ENCODE measurements around the gene CREG1.
"Not testable (repeated sequence)": the region's sequence is repeated elsewhere in the genome, so short reads cannot be mapped to it uniquely, and the experiment has no call there.

CREG1 gene

DNA sequence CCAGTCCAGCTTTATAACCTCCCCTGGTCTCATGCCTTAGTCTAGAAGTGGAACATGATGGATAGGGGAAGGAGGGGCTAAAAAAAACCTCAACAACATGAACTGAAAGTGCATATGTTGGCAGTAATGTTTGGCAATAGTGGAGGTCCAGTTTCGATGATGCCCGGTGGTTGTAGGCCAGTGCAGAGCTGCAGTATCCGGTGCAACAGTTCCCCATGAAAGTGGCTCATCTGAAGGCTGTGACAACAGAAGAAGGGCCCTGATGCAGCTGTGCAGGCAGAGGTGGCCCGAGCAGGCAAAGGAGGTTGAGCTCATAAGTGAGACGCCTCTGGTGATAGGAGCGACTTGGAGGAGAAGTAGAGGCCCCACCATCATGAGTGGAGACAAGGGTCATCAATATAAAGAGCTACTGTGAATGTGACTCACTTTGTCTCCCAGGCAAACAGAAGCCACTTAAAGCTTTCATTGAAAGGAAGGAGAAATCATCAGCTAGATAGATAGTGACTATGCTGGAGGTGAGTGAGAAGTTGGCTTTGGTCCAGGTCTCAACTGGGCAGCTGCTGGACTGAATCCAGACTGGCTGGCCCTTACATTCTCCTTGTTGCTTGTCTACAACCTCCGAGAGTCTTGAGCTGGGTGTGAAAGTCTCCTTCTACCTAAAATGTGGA is 10.2 kb upstream of the CREG1 start:
- DNase-seq: peak; percentile 84

DNA sequence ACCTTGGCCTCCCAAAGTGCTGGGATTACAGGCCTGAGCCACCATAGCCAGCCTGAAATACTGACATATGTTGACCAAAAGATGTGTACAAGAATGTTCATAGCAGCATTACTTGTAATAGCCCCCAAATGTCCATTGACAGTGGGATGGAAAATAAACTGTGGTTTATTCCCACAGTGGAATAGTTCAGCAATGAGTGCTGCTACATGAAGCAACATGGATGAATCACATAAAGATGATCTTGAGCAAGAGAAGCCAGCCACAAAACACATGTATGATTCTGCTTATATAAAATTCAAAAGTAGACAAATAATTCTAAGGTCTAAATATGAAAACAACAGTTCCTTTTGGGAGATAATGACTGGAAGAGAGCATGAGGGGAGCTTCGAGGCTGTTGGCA is 9.1 kb upstream of the CREG1 start:
- DNase-seq: peak; percentile 54 to 66

DNA sequence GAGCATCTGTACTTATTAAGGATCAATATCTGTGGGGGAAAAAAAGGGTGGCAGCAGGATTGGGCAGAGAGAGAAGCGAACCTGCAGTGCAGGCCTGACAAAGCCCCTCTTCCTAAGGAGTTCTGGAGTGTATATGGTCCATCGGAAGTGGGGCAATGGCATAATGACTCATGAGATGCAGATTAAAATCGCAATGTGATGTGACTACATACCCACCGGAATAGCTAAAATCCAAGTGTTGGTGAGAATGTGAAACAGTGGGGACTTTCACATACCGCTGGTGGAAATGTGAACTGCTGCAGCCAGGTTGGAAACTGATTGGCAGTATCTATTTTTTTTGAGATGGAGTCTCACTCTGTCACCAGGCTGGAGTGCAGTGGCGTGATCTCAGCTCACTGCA is 8.2 kb upstream of the CREG1 start:
- DNase-seq: no peak

DNA sequence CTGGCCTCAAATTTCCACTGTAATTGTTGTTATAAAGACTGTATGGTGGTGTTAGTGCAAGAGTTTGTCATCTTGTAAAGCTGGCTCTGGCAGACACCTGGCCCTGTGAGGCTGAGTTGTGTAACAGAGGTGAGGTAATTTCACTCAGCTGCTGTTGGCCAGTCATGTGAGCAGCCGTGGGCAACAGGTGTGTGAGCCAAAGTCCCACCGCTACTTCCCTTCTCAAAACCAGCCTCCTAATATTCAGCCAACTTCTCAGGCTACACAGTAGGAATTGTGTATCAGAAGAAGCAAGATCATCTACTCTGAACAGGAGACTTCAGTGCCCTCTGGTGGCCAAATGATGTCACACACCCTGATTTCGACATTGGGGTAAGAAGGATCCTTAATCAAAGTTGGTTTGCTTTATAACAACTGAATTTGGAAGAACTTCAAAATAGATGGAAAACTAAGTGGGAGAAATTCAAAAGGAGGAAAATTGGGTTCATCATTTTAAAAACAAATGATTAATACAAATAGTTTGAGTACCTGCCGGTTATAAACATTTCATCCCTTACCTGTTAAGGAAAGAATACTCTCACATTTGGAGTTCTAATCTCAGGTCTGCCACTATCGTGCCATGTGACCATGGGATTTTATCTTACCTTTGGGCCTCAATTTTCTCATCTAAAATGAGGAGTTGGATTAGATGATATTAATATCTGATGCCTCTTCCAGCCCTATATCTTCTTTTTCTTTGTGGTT is 2.6 kb upstream of the CREG1 start:
- peak; percentile 71 to 99 for DNase-seq

DNA sequence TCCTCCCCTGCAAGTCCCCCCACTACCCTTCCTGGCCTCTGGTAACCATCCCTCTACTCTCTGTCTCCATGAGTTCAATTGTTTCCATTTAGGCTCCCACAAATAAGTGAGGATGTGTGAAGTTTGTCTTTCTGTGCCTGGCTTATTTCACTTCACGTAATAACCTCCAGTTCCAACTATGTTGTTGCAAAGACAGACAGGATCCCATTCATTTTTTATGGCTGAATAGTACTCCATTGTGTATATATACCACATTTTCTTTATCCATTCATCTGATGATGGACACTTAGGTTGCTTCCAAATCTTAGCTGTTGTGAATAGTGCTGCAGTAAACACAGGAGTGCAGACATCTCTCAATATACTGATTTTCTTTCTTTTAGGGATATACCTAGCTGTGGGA is 1.5 kb upstream of the CREG1 start:
- DNase-seq: not testable (repeated sequence)

DNA sequence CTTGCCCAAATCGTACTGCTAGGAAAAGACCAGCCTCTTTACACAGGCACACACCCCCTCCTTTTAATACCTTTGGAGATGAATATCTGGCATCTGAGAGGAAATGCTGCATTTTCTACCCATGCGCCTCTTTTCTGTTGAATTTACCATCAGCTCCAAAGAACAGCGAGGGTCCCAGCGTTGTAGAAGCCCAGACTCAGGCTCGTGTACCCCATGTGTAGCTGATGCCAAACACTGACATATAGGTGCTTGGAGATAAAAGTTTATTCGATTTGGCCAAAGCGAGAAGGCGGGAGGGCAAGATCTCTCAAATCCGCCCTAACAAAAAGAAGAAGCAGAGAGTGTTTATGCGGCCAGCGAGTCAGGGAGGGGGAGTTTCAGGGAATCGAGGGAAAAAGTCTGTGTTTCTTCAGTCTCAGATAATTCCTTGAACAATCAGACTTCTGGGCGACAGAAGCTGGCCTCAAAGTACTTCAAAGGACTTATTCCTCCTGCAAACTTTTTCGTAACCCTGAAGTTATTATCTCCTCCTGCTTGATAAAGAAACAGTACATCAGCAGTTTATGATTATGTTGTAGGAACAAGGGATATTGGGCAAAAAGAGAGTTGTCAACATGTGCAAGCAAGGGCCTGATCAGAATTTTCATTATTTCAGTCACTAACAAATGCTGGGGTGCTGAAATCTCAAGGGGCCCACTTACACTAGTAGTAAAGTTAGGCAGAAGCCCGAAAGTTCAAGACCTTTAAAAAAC is 642 bp upstream of the CREG1 start:
- DNase-seq: no peak

DNA sequence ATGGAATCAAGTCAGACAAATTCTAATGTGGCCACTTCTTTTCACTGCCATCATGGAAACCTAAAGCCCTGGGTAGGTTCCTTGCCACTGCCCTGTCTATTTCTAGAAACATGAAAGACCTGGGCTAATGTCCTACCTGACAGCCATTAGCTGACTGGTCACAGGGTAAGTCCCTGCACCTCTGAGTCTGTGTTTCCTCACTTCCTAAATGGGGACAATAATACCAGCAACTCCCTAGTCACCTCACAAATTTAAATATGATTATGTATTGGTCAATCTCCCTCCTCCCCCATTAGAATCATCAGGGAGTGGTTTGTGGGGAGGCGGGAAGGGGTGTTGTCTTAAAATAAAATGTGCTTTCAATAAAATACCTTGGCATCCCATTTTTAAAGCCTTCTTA is 2.2 kb downstream of the CREG1 start:
- peak; percentile 63 to 68 for DNase-seq

DNA sequence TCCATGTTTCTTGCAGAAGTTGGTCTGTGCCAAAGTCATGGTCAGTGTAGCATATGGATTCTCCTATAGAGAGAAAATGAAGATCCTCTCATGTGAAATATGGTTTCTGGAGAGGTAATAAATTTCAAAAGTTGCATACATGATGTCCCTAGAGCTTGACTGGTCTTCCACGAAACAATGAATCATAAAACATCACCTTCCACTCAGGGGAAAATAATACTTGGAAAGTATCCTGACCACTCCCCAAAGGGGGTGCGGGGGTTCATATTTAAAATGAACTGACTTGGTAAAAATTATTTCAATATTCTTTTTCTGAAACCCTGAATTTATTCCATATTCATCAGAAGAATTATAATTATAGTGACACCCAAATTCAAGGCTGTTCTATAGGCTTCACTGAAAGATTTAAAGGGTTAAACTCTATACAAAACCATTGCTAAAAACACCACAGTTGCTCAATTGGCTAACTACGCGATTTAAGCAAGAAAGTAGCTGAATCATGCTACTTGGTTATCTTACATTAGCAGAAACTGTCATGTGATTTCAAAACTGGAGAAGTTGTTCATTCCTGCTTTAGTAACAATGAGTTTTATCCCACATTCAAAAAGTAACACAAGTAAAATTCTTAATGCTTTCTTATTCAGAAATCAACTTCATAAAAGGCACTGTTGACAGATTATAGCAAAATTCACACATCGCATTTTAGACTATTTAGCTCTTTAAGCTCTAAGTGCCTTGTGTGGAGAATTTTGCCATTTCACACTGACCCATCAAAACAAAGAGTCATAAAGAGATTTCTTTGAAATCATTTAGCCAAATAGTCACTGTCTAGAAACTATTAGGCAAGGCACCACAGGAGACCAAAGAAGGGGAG is 5.3 kb downstream of the CREG1 start:
- DNase-seq: peak; percentile 93 to 95

DNA sequence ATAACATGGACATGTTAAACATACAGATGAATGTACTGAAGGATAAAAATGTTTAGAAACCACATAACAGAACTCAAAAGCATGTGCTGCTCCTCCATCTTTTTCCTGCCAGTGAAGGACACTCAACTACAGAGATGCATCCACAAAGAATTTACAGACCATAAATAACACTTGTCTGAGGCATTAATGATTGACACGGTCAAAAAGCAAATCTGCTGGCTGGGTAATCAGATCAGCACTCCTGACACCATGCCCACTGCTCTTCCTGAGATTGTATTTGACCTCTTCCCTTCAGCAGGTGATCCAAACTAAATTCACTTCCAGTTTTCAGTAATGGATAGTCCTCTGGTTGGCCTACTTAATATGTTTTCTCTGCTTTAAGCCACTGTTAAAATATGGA is 6.6 kb downstream of the CREG1 start:
- DNase-seq: no peak

DNA sequence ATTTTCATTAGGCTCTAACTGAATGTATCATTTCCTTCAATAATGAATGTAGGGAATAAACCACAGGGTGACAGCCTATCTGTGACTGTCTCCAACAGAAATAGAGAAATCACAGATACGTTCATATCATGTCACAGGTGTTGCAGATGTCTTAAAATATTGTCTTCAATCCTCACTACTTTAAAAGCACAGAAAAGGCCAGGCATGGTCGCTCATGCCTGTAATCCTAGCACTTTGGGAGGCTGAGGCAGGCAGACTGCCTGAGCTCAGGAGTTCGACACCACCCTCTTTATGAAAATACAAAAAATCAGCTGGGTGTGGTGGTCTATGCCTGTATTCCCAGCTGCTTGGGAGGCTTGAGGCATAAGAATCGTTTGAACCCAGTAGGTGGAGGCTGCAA is 8.2 kb downstream of the CREG1 start:
- DNase-seq: no peak

DNA sequence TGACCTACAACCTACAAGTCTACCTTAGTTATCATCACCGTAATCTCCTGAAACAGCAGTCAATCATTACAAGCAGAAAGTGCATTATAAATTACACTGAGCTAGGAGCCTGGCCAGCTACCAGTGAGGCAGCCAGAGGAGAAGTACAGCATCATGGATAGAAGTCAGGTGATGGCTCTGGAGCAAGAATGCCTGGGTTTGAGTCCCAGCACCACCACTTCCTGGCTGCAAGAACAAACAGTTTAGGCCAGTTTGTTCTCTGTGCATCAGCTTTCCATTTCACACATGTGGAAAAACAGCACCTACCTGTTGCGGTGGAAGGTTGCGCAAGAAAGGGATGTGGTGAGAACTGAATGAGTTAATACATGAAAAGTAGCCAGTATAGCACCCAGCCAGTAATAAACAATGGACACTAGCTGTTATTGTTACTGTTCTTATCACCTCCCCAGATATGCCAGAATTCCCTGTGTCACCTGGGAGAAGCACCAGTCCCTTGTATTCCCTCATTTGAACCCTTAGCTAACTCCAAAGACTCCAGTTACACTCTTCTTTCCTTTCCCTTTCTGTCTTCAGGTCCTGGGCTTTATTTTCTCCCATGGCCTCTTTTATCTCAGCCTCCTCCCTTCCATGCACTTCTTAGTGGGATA is 9.0 kb downstream of the CREG1 start:
- no peak for DNase-seq

DNA sequence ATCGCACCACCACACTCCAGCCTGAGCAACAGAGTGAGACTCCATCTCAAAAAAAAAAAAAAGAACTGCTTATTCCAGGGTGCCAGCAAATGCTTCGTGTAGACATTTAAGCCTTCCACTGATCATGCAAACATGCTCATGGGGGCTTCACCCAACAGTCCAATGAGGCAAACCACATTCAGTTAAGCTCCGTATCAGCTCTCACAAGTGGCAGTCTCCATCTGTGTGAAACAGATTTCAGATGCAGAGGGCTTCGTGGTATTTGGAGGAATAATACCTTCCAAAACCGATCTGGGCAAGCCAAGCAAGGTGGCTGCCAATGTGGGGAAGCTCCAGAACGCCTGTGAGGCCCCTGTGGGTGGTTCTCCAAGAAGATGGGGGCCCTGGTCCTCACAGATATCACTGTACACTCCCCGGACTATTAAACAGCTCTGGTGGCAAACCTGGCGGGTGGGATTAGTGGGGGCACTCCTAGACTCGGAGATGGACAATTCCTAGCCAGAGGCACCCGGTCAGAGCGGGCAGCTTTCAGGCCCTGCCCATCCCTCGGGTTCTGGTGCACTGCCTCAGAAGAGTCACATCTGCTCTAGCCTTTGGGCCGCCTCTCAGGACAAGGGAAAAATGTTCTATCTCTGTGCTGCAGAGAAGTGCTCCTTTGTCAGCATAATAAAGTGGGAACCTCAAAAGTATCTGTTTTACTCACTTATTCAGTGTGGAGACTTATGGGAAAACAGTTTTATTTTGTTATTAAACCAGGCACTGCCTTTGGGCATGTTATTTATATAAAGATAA is 10.2 kb downstream of the CREG1 start:
- DNase-seq: no peak

DNA sequence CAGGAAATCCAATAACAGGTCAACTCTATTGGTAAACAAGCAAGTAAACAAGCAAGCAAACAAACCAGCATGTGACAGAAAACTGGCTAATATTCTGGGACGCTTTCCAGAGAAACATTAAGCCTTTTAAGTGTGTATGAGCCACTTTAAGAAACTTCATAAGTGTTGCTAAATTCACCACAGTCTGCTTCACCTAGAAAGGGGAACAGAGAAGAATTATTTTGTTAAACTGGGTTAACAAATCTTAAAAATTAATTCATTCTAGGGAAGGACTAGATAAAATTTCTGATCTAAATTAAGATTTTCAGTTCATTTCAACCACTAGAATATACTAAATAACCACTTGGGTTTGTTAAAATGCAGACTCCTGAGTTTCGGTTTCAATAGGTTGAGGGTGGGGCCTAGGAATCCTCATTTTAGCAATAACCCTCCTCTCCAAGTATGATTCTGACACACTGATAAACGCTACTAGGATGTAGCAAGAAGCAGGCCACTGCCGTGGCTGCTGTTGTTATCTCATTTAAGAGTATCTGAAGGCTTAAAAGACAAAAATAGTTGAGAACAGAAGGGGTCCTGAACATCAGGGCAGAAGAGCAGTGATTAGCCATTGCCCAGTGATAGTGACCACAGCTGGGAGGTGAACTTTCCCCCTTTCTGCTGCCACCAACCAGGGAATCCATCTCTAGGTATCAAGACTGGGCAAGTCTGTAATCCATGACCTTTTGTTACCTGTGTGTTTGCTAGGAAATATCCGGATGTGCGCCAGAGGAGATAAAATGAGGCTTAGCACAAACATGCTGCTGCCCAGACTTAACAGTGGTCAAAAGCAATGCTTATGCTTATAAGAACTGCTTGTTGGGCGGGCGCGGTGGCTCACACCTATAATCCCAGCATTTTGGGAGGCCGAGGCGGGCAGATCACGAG is 11.2 kb downstream of the CREG1 start:
- peak; percentile 52 to 61 for DNase-seq

DNA sequence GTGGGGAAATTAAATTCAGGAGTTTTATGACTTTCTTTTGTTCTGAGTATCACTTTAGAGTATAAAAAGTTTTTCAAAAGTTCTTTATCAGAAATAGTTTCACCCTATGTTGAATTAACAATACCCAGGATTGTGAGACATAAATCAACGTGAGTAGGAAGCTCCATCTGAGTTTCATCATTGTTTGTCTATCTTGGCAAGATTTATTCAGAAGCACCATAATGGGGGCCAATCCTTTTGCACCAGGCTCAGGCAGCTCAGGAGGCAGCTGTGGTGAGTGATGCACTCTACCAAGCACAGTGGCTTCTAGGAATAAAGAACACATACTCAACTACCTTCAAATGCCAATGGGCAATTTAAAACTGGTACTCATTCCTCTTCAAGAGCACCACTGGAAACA is 12.0 kb downstream of the CREG1 start:
- no peak for DNase-seq

DNA sequence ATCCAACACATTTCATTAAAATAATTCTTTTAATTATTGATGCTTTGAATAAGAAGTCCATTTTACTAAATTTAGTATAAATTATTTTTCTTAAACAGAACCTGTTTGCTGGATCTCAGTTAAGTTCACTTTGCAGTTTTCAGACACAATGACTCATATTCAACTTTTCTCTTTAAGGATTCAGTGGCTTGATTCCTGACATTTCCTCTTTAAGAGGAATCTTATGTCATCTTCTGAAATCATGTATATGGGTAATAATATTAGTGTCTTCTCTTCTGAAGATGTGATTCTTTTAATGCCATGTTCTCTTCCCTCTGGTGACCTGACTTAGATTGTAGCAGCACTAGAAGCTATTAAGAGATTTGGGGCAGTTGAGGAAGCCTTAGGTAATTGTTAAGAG is 12.6 kb downstream of the CREG1 start:
- DNase-seq: peak; percentile 61 to 70

DNA sequence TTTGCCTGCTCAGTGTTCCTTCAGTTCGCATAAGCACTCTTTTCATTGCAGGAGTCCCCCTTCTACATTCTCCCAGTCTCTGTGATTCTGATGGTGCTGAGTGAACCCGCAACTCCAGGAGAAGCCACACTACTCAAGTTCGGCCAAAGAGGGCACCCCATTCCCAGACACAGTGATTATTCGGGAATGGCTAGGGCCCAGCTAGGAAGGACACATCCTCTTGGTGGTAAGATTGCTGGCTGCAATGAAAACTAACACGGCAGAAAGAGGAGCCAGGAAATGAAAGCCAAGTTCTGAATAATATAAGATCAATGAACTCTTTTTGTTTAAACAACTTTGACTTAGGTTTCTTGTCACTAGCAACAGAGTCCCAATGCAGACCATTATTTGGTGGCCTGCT is 14.9 kb downstream of the CREG1 start:
- DNase-seq: no peak

DNA sequence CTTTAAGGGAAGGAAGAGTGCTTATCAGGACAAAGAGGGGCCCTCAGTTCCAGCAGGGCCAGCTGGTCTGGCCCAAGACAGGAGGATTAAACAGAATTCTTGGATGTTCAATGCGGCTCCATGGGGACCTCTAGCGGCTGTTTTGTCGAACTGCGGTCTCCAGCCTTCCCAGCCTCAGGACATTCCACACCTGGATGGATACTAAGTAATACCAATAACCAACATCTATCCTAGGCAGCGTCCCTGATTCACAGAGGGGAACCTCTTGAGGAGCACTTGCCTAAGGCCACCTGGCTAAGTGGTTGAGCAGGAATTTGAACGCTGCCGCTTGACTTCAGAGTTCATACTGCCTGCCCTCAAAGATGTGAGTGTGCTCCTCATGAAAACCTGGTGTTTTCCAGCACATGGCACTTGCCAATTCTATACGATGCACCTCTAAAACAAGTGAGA is 19.7 kb downstream of the CREG1 start:
- DNase-seq: peak; percentile 29 to 83

DNA sequence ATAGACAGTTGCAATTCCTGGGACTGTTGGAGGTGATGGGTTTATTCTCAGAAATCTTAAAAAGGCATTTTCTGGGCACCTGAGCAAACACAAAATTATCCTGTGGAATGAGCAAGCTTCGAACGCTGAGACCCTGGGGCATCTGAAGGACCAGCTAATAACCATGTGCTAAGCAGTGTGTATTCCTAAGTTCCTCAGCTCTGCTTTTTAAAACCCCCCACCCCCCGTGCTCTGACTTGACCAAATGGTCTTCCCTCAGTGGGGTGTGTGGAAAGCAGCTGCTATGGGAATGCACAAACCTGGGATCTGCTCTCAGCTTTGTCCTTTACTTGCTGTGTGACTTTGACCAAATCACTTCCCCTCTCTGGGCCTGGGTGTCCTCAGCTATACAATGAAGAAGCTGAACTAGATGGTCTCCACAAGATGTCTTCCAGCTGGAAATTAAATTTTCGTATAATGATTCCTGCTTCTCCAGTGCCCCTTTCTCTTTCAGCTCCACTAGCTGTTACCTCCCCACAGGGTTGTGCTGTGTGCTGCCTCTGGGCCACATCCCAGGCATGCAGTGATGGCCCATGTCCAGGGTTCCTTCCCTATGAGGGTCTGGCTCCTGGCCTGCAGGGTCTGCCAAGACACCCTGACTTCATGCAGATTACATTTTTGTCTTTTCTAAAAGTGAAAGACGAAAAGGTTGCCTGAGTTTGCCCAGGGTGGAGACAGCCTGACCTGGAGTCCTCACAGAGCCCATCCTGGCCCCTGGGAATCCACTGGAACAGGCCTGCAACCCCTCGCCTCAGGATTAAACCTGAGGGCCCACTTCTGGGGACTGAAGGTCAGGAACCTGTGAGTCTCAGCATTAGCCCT is 20.4 kb downstream of the CREG1 start:
- DNase-seq: no peak

DNA sequence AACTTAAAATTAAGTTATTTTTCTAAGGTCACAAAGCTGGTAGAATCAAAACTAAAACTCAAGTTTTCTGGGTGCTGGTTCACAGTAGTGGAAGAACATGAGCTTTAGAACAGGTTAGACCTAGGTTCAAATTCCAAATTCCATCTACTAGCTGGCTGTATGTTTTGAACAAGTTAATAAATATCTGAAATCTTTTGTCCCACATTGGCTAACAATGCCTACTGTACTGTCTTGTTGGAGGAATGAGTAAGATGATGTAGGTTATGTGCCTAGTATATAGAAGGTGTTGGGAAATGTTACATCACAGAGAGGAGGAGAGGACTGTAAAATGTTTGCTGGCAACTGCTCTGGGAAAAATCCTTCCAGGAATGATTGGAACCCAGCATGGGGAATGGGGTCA is 21.2 kb downstream of the CREG1 start:
- no peak for DNase-seq
